Fibroblast of pulmonary artery (primary cell): ENCODE results near the gene PCSK5.
A peak's percentile ranks its signal among the peaks of the same experiment; 100 is the strongest.
"Not testable (repeated sequence)": the region's sequence is repeated elsewhere in the genome, so short reads cannot be mapped to it uniquely, and the experiment has no call there.

ENCODE experiments used
- DNase-seq: peaks from one replicate; pipeline ENCODE4 v3.0.0-alpha.2; 2010; ENCODE audit warnings: low read depth
- H3K4me3 ChIP-seq: replicated peaks from 2 replicates; pipeline ENCODE4 v1.5.1; 2011; ENCODE audit warnings: low read depth, mild to moderate bottlenecking, control low read depth, low read length, moderate library complexity
- CTCF ChIP-seq: IDR thresholded peaks from 2 replicates; pipeline ENCODE4 v1.5.1; 2011; ENCODE audit warnings: mild to moderate bottlenecking, control low read depth, low read length, inconsistent platforms; ENCODE audit errors: missing control alignments

PCSK5 gene

DNA sequence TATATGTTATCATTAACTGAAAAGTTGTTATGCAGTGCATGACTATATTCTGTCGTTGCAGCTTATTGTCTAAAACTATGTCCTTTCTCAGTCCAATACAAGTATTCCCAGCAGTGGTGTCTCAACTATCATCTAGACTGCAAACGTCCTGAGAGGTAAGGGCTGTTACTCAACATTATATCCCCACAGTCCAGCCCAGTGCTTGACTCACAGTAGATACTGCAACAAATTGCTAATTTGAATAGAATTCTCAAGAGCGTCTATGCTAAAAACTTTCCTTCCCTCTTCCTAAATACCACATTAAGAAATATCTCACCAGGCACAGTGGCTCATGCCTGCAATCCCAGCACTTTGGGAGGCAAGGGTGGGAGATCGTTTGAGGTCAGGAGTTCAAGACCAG lies 37.7 kb upstream of the PCSK5 start:
- DNase-seq, result no peak
- TF ChIP-seq CTCF, result no peak

GRCh38 chr9:75855509-75855908 lies 35.0 kb upstream of the PCSK5 start:
- DNase-seq, result peak; percentile 28
- peak; percentile 44 for TF ChIP-seq CTCF
- H3K4me3 ChIP-seq, result no peak overlapping the region

More for the DNA sequence above, 37.7 kb upstream of the PCSK5 start:
- H3K4me3 ChIP-seq, result no peak overlapping the region

DNA sequence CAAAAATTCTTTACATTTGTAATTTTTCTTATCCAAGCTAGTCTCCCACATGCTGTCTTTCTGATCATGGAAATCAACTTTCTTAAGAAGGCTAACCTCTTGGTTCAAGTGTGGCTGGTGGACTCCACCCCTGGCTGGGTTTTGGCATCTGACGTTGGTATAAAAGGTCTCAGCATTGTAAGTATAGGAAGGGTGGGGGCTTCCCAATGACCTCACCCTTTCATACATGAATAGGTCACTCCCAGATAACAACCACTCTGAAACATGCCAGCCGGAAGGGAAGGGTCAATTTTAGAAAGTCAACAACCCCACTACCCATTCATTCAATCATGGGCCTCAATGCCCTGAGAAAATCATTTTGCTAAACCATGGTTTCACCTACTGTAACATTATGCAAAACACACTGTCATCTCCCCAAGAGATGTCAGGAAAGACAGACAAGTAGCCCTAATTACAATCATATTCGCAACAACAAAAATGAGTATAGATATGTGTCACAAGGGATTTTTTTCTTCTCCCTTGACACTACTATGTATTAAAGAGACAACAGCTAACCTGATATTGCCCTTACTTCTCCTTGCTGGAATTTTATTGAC lies 31.9 kb upstream of the PCSK5 start:
- no peak overlapping the region for H3K4me3 ChIP-seq
- no peak for DNase-seq
- TF ChIP-seq CTCF, result no peak

- TF ChIP-seq CTCF, result no peak
- no peak overlapping the region for H3K4me3 ChIP-seq
- no peak for DNase-seq
These were observed 26.2 kb upstream of the PCSK5 start for GRCh38 chr9:75864266-75864665.

DNA sequence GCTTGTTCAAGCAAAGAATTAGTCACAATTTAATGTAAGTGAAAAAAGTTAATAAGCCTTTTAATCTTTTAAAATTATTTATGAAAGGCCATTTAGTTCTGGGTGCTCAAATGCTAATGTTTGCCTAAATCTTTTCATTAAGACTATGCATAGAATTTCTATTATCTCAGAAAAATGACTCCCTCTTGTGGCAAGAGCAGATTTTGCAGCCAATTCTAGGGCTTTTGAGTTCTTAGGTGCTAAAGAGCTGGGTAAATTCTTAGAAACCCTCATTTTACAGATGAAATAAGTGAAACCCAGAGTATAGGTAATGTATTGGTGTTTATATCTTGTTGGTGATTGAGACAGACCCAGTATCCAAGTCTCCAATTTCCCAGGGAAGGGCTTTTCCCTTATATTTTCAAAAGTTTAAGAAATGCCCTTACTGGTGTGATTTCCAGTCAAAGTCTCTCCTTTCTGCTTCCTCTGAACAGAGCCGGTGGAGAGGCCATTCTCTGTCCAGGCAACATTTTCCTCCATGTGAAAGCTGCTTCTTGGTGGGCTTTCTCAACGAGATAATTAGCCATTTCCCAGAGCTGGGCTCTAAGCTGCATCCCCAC lies 24.1 kb upstream of the PCSK5 start:
- peak; percentile 71 for DNase-seq
- TF ChIP-seq CTCF, result peak; percentile 76
- H3K4me3 ChIP-seq, result no peak overlapping the region

GRCh38 chr9:75868526-75868925 lies 21.9 kb upstream of the PCSK5 start:
- not testable (repeated sequence) for DNase-seq, H3K4me3 ChIP-seq

DNA sequence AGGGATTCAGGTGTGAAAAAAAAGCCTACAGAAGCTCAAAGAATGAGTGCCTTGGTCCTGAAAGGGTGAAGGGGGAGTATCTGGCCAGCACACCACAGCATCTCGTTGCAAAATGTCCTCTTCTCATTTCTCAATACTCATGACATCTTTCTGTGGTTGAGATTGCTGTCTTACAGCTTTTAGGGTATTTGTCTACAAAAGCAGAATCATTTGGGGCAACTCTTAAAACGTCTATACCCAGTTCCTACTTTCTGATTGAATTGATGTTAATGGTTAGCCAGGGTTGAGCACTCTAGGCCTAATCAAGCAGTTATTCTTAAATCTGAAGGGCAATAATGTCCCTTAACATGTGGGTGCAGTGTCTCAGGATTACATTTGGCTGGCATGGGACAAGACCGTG lies 21.2 kb upstream of the PCSK5 start:
- TF ChIP-seq CTCF, result no peak
- DNase-seq, result peak; percentile 5
- H3K4me3 ChIP-seq, result no peak overlapping the region
